ENCODE measurements around the gene OGFRL1.

The OGFRL1 gene

GRCh38 chr6:71332012-71332411 is 43.4 kb downstream of the OGFRL1 start:
- no peak overlapping the region for H3K4me3 ChIP-seq (ENCODE audit: insufficient read depth in 1 of 2, low read depth in 1 of 2, low read length in 2 of 2)
- H3K27ac ChIP-seq (ENCODE audit: low read length, poor library complexity, severe bottlenecking), result no peak overlapping the region
- no peak overlapping the region for H2BK120ac ChIP-seq (ENCODE audit: low read depth, low read length)
- H3K4me2 ChIP-seq (ENCODE audit: low read length, poor library complexity, severe bottlenecking), result no peak overlapping the region
- H3K27me3 ChIP-seq (ENCODE audit: control insufficient read depth in 1 of 2, insufficient read depth in 1 of 2, low read length in 2 of 2), result no peaks in the 10 kb centered on the region
- peaks cover 0 to 3% of the 10 kb centered on the region in 2 experiments for H3K36me3 ChIP-seq (ENCODE audit: control insufficient read depth in 1 of 2, insufficient read depth in 2 of 2, low read depth in 1 of 2, low read length in 2 of 2)
- H2BK12ac ChIP-seq (ENCODE audit: low read length in 2 of 2), result no peak overlapping the region
- H3K18ac ChIP-seq (ENCODE audit: low read depth in 1 of 2, low read length in 2 of 2), result no peak overlapping the region
- DNase-seq, result peak; percentile 68
- no peak overlapping the region for H3K14ac ChIP-seq (ENCODE audit: low read length in 2 of 2)
- no peak overlapping the region for H4K91ac ChIP-seq (ENCODE audit: low read length)
- no peak overlapping the region for H2BK5ac ChIP-seq (ENCODE audit: low read depth, low read length, poor library complexity, severe bottlenecking)
- no peak overlapping the region for H2AFZ ChIP-seq (ENCODE audit: low read depth, low read length)
- no peak overlapping the region for H3K4ac ChIP-seq (ENCODE audit: low read depth in 1 of 2, low read length in 2 of 2)
- no peaks in the 10 kb centered on the region for H3K4me1 ChIP-seq (ENCODE audit: control insufficient read depth, insufficient read depth, low read depth, low read length)
- WGBS, result 0% methylated on average over 1 of the region's 2 CpGs
- H3K9ac ChIP-seq (ENCODE audit: low read length), result no peak overlapping the region
- no peak overlapping the region for H4K8ac ChIP-seq (ENCODE audit: low read length)
- H2AK5ac ChIP-seq (ENCODE audit: low read length, severe bottlenecking), result no peak overlapping the region
- H3K23ac ChIP-seq (ENCODE audit: low read length in 2 of 2), result no peak overlapping the region
- H2BK15ac ChIP-seq (ENCODE audit: low read depth, poor library complexity, severe bottlenecking), result no peak overlapping the region
- H3K79me1 ChIP-seq (replicated peaks; ENCODE audit: low read length, poor library complexity, severe bottlenecking), result peaks cover 19% of the 10 kb centered on the region
- no peaks in the 10 kb centered on the region for H3K9me3 ChIP-seq (ENCODE audit: control insufficient read depth, low read length)

DNA sequence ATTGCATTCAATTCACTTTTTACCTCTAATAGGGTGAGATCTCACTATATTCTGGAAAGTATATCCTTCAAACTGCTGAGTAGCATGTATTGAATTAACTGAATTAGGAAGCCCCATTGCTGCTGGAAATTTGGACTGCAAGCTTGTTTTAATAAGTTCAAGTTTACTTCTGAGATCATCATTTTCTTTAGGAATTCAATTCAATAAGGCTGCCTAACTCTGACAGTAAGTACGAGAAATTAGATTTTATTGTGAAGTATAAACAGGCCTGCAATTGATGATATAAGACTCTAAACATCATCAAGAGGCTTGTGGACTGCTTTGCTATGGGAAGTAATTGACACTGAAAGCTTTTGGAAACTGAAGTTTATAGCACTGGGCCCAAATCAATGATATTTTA is 44.4 kb downstream of the OGFRL1 start:
- Histone ChIP-seq H3K4me2 (ENCODE audit: low read length, poor library complexity, severe bottlenecking) (no peak overlapping the region), H3K9me3 (ENCODE audit: control insufficient read depth, low read length) (no peaks in the 10 kb centered on the region), H2BK15ac (ENCODE audit: low read depth, poor library complexity, severe bottlenecking) (no peak overlapping the region), H3K23ac (ENCODE audit: low read length in 2 of 2) (no peak overlapping the region), H3K14ac (ENCODE audit: low read length in 2 of 2) (no peak overlapping the region), H3K9ac (ENCODE audit: low read length) (peak overlapping the region; percentile 75), H4K91ac (ENCODE audit: low read length) (no peak overlapping the region), H2BK5ac (ENCODE audit: low read depth, low read length, poor library complexity, severe bottlenecking) (no peak overlapping the region), H3K18ac (ENCODE audit: low read depth in 1 of 2, low read length in 2 of 2) (no peak overlapping the region), H2BK12ac (ENCODE audit: low read length in 2 of 2) (no peak overlapping the region), H2BK120ac (ENCODE audit: low read depth, low read length) (no peak overlapping the region), H3K27me3 (ENCODE audit: control insufficient read depth in 1 of 2, insufficient read depth in 1 of 2, low read length in 2 of 2) (no peaks in the 10 kb centered on the region), H3K4me3 (ENCODE audit: insufficient read depth in 1 of 2, low read depth in 1 of 2, low read length in 2 of 2) (no peak overlapping the region), H3K36me3 (ENCODE audit: control insufficient read depth in 1 of 2, insufficient read depth in 2 of 2, low read depth in 1 of 2, low read length in 2 of 2) (no peaks in the 10 kb centered on the region), H3K4ac (ENCODE audit: low read depth in 1 of 2, low read length in 2 of 2) (no peak overlapping the region), H2AFZ (ENCODE audit: low read depth, low read length) (no peak overlapping the region), H3K79me1 (replicated peaks; ENCODE audit: low read length, poor library complexity, severe bottlenecking) (peaks cover 18% of the 10 kb centered on the region), H3K27ac (ENCODE audit: low read length, poor library complexity, severe bottlenecking) (no peak overlapping the region), H2AK5ac (ENCODE audit: low read length, severe bottlenecking) (no peak overlapping the region), H4K8ac (ENCODE audit: low read length) (no peak overlapping the region), H3K4me1 (ENCODE audit: control insufficient read depth, insufficient read depth, low read depth, low read length) (no peaks in the 10 kb centered on the region)
- no peak for DNase-seq
- WGBS, result no CpG with 5 or more reads among the region's 1 CpG

- Histone ChIP-seq H4K91ac (ENCODE audit: low read length) (no peak overlapping the region), H3K9me3 (ENCODE audit: control insufficient read depth, low read length) (no peaks in the 10 kb centered on the region), H2BK15ac (ENCODE audit: low read depth, poor library complexity, severe bottlenecking) (no peak overlapping the region), H2BK120ac (ENCODE audit: low read depth, low read length) (no peak overlapping the region), H3K23ac (ENCODE audit: low read length in 2 of 2) (no peak overlapping the region), H3K4me3 (ENCODE audit: insufficient read depth in 1 of 2, low read depth in 1 of 2, low read length in 2 of 2) (no peak overlapping the region), H3K27me3 (ENCODE audit: control insufficient read depth in 1 of 2, insufficient read depth in 1 of 2, low read length in 2 of 2) (no peaks in the 10 kb centered on the region), H2BK5ac (ENCODE audit: low read depth, low read length, poor library complexity, severe bottlenecking) (no peak overlapping the region), H2BK12ac (ENCODE audit: low read length in 2 of 2) (peak overlapping the region in 1 of 2 experiments; percentile 96), H3K9ac (ENCODE audit: low read length) (peak overlapping the region; percentile 75), H2AFZ (ENCODE audit: low read depth, low read length) (no peak overlapping the region), H3K4me2 (ENCODE audit: low read length, poor library complexity, severe bottlenecking) (no peak overlapping the region), H4K8ac (ENCODE audit: low read length) (no peak overlapping the region), H3K36me3 (ENCODE audit: control insufficient read depth in 1 of 2, insufficient read depth in 2 of 2, low read depth in 1 of 2, low read length in 2 of 2) (no peaks in the 10 kb centered on the region), H3K14ac (ENCODE audit: low read length in 2 of 2) (no peak overlapping the region), H3K27ac (ENCODE audit: low read length, poor library complexity, severe bottlenecking) (peak overlapping the region; percentile 52), H3K4ac (ENCODE audit: low read depth in 1 of 2, low read length in 2 of 2) (no peak overlapping the region), H2AK5ac (ENCODE audit: low read length, severe bottlenecking) (no peak overlapping the region), H3K79me1 (replicated peaks; ENCODE audit: low read length, poor library complexity, severe bottlenecking) (peaks cover 19% of the 10 kb centered on the region), H3K4me1 (ENCODE audit: control insufficient read depth, insufficient read depth, low read depth, low read length) (no peaks in the 10 kb centered on the region), H3K18ac (ENCODE audit: low read depth in 1 of 2, low read length in 2 of 2) (no peak overlapping the region)
- WGBS, result 11% methylated on average over 2 of the region's 2 CpGs
- peak; percentile 95 for DNase-seq
Observed at GRCh38 chr6:71333697-71334096, 45.1 kb downstream of the OGFRL1 start.

GRCh38 chr6:71334768-71335167 is 46.2 kb downstream of the OGFRL1 start:
- no peak overlapping the region for H3K9ac ChIP-seq (ENCODE audit: low read length)
- H4K91ac ChIP-seq (ENCODE audit: low read length), result no peak overlapping the region
- peaks cover 19% of the 10 kb centered on the region for H3K79me1 ChIP-seq (replicated peaks; ENCODE audit: low read length, poor library complexity, severe bottlenecking)
- H2AFZ ChIP-seq (ENCODE audit: low read depth, low read length), result no peak overlapping the region
- H3K27me3 ChIP-seq (ENCODE audit: control insufficient read depth in 1 of 2, insufficient read depth in 1 of 2, low read length in 2 of 2), result no peaks in the 10 kb centered on the region
- no peak overlapping the region for H3K4me2 ChIP-seq (ENCODE audit: low read length, poor library complexity, severe bottlenecking)
- H3K27ac ChIP-seq (ENCODE audit: low read length, poor library complexity, severe bottlenecking), result no peak overlapping the region
- H3K36me3 ChIP-seq (ENCODE audit: control insufficient read depth in 1 of 2, insufficient read depth in 2 of 2, low read depth in 1 of 2, low read length in 2 of 2), result no peaks in the 10 kb centered on the region
- no peak overlapping the region for H2BK5ac ChIP-seq (ENCODE audit: low read depth, low read length, poor library complexity, severe bottlenecking)
- no peak for DNase-seq
- no peaks in the 10 kb centered on the region for H3K4me1 ChIP-seq (ENCODE audit: control insufficient read depth, insufficient read depth, low read depth, low read length)
- H3K14ac ChIP-seq (ENCODE audit: low read length in 2 of 2), result no peak overlapping the region
- no peak overlapping the region for H2AK5ac ChIP-seq (ENCODE audit: low read length, severe bottlenecking)
- no peak overlapping the region for H2BK15ac ChIP-seq (ENCODE audit: low read depth, poor library complexity, severe bottlenecking)
- H2BK120ac ChIP-seq (ENCODE audit: low read depth, low read length), result peak overlapping the region; percentile 61
- H2BK12ac ChIP-seq (ENCODE audit: low read length in 2 of 2), result peak overlapping the region; percentile 71 to 89
- H3K9me3 ChIP-seq (ENCODE audit: control insufficient read depth, low read length), result no peaks in the 10 kb centered on the region
- H4K8ac ChIP-seq (ENCODE audit: low read length), result no peak overlapping the region
- H3K23ac ChIP-seq (ENCODE audit: low read length in 2 of 2), result no peak overlapping the region
- H3K18ac ChIP-seq (ENCODE audit: low read depth in 1 of 2, low read length in 2 of 2), result no peak overlapping the region
- no peak overlapping the region for H3K4me3 ChIP-seq (ENCODE audit: insufficient read depth in 1 of 2, low read depth in 1 of 2, low read length in 2 of 2)
- H3K4ac ChIP-seq (ENCODE audit: low read depth in 1 of 2, low read length in 2 of 2), result peak overlapping the region in 1 of 2 experiments; percentile 79

Measured in mesenchymal stem cell (in vitro differentiated cells and primary cell).